Hepatocyte (in vitro differentiated cells): ENCODE results near the gene KCNN3.

ENCODE experiments used
- EZH2 ChIP-seq: fragments of 200-600 bp; sonication (generic); IDR thresholded peaks from 2 replicates; pipeline ENCODE4 v1.6.1; 2016; ENCODE audit warnings: antibody characterized with exemption, mild to moderate bottlenecking, borderline replicate concordance
- TF ChIP-seq, protein P1 (sequence below): fragments of 200-600 bp; sonication (generic); IDR thresholded peaks from 2 replicates; pipeline ENCODE4 v1.5.1; 2016; ENCODE audit warnings: antibody characterized with exemption, mild to moderate bottlenecking; ENCODE audit not compliant: poor library complexity

DNA sequence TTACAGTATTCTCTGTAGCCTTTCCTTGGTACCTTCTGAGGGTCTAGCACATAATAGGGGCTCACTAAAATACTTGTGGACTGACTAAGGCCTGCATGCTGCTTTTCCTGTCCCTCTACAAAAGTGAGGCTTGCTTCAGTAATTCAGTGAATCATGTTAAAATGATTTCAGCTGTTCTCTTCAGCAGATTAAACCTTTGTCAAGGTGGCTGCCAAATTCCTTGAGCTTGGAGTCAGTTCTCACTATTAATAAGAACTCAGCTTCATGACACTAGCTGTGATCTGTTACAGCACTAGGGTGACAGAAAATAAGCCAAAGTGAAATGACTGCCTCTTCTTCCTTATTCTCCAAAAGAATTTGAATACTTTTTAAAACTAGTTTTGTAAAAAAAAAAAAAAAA, 128.8 kb downstream of the KCNN3 start:
- TF ChIP-seq, protein P1, sequence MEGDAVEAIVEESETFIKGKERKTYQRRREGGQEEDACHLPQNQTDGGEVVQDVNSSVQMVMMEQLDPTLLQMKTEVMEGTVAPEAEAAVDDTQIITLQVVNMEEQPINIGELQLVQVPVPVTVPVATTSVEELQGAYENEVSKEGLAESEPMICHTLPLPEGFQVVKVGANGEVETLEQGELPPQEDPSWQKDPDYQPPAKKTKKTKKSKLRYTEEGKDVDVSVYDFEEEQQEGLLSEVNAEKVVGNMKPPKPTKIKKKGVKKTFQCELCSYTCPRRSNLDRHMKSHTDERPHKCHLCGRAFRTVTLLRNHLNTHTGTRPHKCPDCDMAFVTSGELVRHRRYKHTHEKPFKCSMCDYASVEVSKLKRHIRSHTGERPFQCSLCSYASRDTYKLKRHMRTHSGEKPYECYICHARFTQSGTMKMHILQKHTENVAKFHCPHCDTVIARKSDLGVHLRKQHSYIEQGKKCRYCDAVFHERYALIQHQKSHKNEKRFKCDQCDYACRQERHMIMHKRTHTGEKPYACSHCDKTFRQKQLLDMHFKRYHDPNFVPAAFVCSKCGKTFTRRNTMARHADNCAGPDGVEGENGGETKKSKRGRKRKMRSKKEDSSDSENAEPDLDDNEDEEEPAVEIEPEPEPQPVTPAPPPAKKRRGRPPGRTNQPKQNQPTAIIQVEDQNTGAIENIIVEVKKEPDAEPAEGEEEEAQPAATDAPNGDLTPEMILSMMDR: no peak
- no peak for TF ChIP-seq EZH2
